Keratinocyte (primary cell): ENCODE measurements around the gene GLRX5. TPM values are rescaled to one million over a fixed set of nuclear protein-coding genes. Genes with fewer than 3 reads are reported as not detected.

Source experiments
- DNase-seq: peaks from one replicate; pipeline ENCODE4 v3.0.0-alpha.2; 2011; ENCODE audit warnings: low read depth, missing footprints, low spot score
- FAIRE-seq: peaks from 2 replicates; lab custom pipeline; 2011; peaks lifted over from hg19 to GRCh38; lab: Jason Lieb, UNC
- H2AFZ ChIP-seq: 2 replicates; pipeline ENCODE4 v1.6.0; 2012; ENCODE audit warnings: low read length, control low read depth, inconsistent platforms; ENCODE audit not compliant: control insufficient read depth
- H3K27ac ChIP-seq: 2 replicates; pipeline ENCODE4 v1.5.1; 2011; ENCODE audit warnings: low read length; ENCODE audit not compliant: control insufficient read depth, insufficient read depth
- H3K27me3 ChIP-seq: 3 replicates; pipeline ENCODE4 v1.6.0; 2011; ENCODE audit warnings: low read length; ENCODE audit not compliant: control insufficient read depth, insufficient read depth; ENCODE audit errors: extremely low read depth
- H3K36me3 ChIP-seq, 2 experiments: 2 replicates in 1 of 2; 3 replicates in 1 of 2; pipeline ENCODE4 v1.5.1; 2011; ENCODE audit warnings: low read length in 2 of 2, mild to moderate bottlenecking in 1 of 2; ENCODE audit not compliant: control insufficient read depth in 2 of 2, insufficient read depth in 2 of 2; ENCODE audit errors: extremely low read depth in 1 of 2
- H3K4me1 ChIP-seq: 3 replicates; pipeline ENCODE4 v1.5.1; 2011; ENCODE audit warnings: low read length; ENCODE audit not compliant: control insufficient read depth, insufficient read depth; ENCODE audit errors: extremely low read depth
- H3K4me2 ChIP-seq: 3 replicates; pipeline ENCODE4 v1.6.0; 2011; ENCODE audit warnings: low read depth, low read length; ENCODE audit not compliant: control insufficient read depth, insufficient read depth; ENCODE audit errors: extremely low read depth
- H3K4me3 ChIP-seq, 3 experiments: fragments of 200-600 bp in 1 of 3; sonication (generic) in 1 of 3; 2 replicates in 2 of 3; 3 replicates in 1 of 3; pipeline ENCODE4 v1.5.1; 2011 to 2016; ENCODE audit warnings: low read length in 3 of 3, mild to moderate bottlenecking in 3 of 3, control low read depth in 2 of 3, inconsistent platforms in 1 of 3, low read depth in 1 of 3, mixed read lengths in 1 of 3, mixed run types in 1 of 3, moderate library complexity in 1 of 3; ENCODE audit not compliant: control insufficient read depth in 2 of 3, insufficient read depth in 2 of 3; ENCODE audit errors: extremely low read depth in 1 of 3
- H3K79me2 ChIP-seq: 2 replicates; pipeline ENCODE4 v1.6.0; 2012; ENCODE audit warnings: low read length; ENCODE audit not compliant: control insufficient read depth, insufficient read depth
- H3K9ac ChIP-seq: 3 replicates; pipeline ENCODE4 v1.6.0; 2011; ENCODE audit warnings: low read length; ENCODE audit not compliant: control insufficient read depth, insufficient read depth; ENCODE audit errors: extremely low read depth
- H3K9me1 ChIP-seq: 3 replicates; pipeline ENCODE4 v1.6.0; 2011; ENCODE audit warnings: low read length; ENCODE audit not compliant: control insufficient read depth, insufficient read depth; ENCODE audit errors: extremely low read depth
- H3K9me3 ChIP-seq: 2 replicates; pipeline ENCODE4 v1.5.1; 2012; ENCODE audit warnings: low read depth, low read length; ENCODE audit not compliant: control insufficient read depth
- H4K20me1 ChIP-seq: 3 replicates; pipeline ENCODE4 v1.6.0; 2011; ENCODE audit warnings: low read length; ENCODE audit not compliant: control insufficient read depth, insufficient read depth; ENCODE audit errors: extremely low read depth
- EZH2 ChIP-seq: IDR thresholded peaks from one replicate; pipeline ENCODE4 v1.6.1; 2012; ENCODE audit warnings: inconsistent platforms, mild to moderate bottlenecking, low read length, moderate library complexity
- dilution Hi-C: fragments of 300-500 bp; cut with MboI; formaldehyde crosslinking; loops from one replicate; pipeline ENCODE4 v1.7.0; 2020; ENCODE audit warnings: low sequenced_read_pairs; ENCODE audit not compliant: extremely low pct_ligation_motif_present
- polyA plus RNA-seq, 5 experiments: library from polyadenylated mRNA; depleted of rRNA in 3 of 5; stranded (reverse) in 3 of 5; stranded (forward) in 1 of 5; unstranded in 1 of 5; fragments of >200 nt; gene quantifications; 1 replicate in 1 of 5; 2 replicates in 3 of 5; 3 replicates in 1 of 5; pipeline versions ENCODE4 v1.2.1 to v1.2.3, GENCODE V29; 2011 to 2012; ENCODE audit warnings: missing spikeins in 2 of 5, low read depth in 1 of 5, low replicate concordance in 1 of 5
- TF ChIP-seq, protein P1 (sequence below), 3 experiments: IDR thresholded peaks in 1 of 3; conservative IDR thresholded peaks in 1 of 3; optimal IDR thresholded peaks in 1 of 3; 2 replicates in 2 of 3; 3 replicates in 1 of 3; pipeline versions ENCODE3 to v1.5.1; 2011; ENCODE audit warnings: low read length in 3 of 3, mild to moderate bottlenecking in 3 of 3, moderate library complexity in 2 of 3, control low read depth in 1 of 3, inconsistent platforms in 1 of 3; ENCODE audit not compliant: insufficient read depth in 2 of 3; ENCODE audit errors: extremely low read depth in 1 of 3

The GLRX5 gene
- polyA plus RNA-seq, 1 donor (not counting 4 experiments of a cell fraction or from before 2014, with no cell fraction given), result 60.9 TPM

DNA sequence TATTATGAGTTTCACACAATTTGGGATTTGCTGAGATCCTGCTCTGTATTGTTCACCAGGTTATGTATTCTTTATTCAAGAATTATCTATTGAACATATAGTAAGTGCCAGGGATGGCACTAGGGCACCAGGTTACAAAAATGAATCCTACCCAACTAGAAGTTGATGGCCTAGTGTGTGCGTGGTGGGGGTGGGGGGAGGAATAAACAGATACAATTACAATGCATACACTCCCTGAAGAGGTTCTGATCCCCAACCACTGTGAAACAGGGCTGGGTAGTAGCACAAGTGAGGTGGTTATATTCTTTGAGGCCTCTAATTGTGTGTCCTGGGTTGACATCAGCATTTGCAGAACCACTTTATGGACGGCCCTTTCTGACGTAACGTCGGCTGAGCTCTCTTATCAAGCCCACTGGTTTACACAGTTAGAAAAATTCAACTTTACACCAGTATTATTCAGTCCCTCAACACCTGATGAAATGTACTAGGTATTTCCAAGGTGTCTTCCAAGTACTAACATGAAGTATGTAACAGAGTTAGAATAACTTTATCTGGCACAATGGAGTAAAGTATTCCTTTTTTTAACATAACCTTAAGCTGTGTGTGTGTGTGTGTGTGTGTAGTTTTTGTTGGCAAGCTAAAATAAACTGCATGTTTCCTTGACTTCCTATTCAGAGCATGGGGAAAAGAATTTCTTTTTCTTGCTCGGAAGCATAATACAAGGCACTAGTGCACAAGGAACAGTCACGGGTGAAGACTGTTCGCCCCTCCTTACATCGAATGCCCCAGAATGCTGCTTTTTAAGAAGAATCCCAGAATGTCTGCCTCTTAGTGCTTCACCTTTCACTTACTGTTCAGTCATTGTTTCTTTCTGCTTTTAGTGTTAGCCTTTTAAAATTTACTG is 8.1 kb upstream of the GLRX5 start:
- H4K20me1 ChIP-seq, result peaks cover 8% of the 10 kb centered on the region
- H3K9me1 ChIP-seq, result peaks cover 2% of the 10 kb centered on the region
- peaks cover 0 to 6% of the 10 kb centered on the region in 2 experiments for H3K36me3 ChIP-seq
- H3K4me3 ChIP-seq, result no peak overlapping the region
- dilution Hi-C loops, result no loop called here
- TF ChIP-seq, protein P1, sequence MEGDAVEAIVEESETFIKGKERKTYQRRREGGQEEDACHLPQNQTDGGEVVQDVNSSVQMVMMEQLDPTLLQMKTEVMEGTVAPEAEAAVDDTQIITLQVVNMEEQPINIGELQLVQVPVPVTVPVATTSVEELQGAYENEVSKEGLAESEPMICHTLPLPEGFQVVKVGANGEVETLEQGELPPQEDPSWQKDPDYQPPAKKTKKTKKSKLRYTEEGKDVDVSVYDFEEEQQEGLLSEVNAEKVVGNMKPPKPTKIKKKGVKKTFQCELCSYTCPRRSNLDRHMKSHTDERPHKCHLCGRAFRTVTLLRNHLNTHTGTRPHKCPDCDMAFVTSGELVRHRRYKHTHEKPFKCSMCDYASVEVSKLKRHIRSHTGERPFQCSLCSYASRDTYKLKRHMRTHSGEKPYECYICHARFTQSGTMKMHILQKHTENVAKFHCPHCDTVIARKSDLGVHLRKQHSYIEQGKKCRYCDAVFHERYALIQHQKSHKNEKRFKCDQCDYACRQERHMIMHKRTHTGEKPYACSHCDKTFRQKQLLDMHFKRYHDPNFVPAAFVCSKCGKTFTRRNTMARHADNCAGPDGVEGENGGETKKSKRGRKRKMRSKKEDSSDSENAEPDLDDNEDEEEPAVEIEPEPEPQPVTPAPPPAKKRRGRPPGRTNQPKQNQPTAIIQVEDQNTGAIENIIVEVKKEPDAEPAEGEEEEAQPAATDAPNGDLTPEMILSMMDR (optimal IDR thresholded peaks at IDR 0.05 in 1 of 3, IDR thresholded peaks at IDR 0.05 in 1 of 3, conservative IDR thresholded peaks at IDR 0.05 in 1 of 3; ENCODE audit: extremely low read depth in 1 of 3, insufficient read depth in 2 of 3, low read length in 3 of 3), result no peak
- TF ChIP-seq EZH2, result no peak
- H3K27me3 ChIP-seq, result no peaks in the 10 kb centered on the region
- peaks cover 42% of the 10 kb centered on the region for H3K4me1 ChIP-seq
- H3K9me3 ChIP-seq, result no peaks in the 10 kb centered on the region
- H2AFZ ChIP-seq, result no peak overlapping the region
- peaks cover 29% of the 10 kb centered on the region for H3K79me2 ChIP-seq
- no peak overlapping the region for H3K27ac ChIP-seq
- H3K4me2 ChIP-seq, result peak overlapping the region; percentile 49
- FAIRE-seq, result no peak
- no peak overlapping the region for H3K9ac ChIP-seq
- DNase-seq, result no peak

DNA sequence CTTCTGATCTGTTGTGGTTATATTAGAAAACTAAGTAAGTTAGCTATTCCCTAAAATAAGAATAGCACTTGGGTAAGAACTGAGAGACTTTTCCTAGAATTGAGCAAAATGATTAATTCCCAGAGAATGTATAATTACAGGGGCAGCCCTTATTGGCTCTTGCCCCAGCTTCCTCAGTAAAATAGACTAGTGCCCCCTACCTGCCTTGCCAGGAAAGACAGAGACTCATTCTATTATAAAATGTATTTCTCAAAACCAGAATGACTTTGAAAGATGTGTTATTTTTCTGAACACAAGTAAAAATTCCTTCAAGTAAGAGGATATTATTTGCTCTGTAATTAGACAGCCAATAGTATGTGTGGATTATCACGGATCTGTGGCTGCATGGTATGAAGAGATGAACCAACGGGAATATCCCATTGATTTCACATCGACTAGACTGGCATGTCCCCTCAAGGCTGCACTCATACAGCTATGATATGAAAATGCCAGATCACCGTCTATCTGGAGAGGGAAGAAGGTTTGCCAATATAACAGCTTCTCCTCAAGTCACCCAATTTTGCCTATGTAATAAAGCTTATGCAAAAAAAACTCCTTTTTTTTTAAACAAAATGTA is 7.4 kb upstream of the GLRX5 start:
- Histone ChIP-seq H2AFZ (no peak overlapping the region), H3K79me2 (peaks cover 37% of the 10 kb centered on the region), H3K4me3 (no peak overlapping the region), H3K9me1 (peaks cover 2% of the 10 kb centered on the region), H3K9me3 (no peaks in the 10 kb centered on the region), H3K36me3 (peaks cover 1 to 6% of the 10 kb centered on the region in 2 experiments), H3K27ac (no peak overlapping the region), H3K4me2 (peak overlapping the region; percentile 49), H3K9ac (no peak overlapping the region), H3K27me3 (no peaks in the 10 kb centered on the region), H4K20me1 (peaks cover 11% of the 10 kb centered on the region), H3K4me1 (peaks cover 49% of the 10 kb centered on the region)
- DNase-seq, result no peak
- no peak for TF ChIP-seq EZH2
- TF ChIP-seq, protein P1 (optimal IDR thresholded peaks at IDR 0.05 in 1 of 3, IDR thresholded peaks at IDR 0.05 in 1 of 3, conservative IDR thresholded peaks at IDR 0.05 in 1 of 3; ENCODE audit: extremely low read depth in 1 of 3, insufficient read depth in 2 of 3, low read length in 3 of 3), result peak; percentile 47 to 69 (median 62)
- dilution Hi-C loops, result no loop called here
- no peak for FAIRE-seq
